ENCODE results near the gene SERGEF.

DNA sequence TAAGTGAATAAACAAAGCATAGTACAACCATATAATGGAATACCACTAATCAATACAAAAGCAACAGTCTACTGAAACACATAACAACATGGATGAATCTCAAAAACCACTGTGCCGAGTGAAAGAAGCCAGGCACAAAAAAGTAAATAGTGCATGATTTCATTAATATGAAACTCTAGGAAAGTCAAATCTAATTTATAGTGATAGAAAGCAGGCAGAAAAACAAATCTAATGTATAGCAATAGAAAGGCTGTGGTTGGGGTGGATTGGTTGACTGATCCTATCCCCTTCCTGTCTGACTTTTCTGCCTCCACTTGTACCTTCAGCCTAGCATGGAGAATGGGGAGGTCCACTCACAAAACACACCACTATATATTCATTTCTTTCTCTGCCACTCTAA lies 115.4 kb downstream of the SERGEF start:
- TF ChIP-seq POLR2A (IDR thresholded peaks at IDR 0.05) (no peak), CTCF (IDR thresholded peaks at IDR 0.05) (no peak), POLR2AphosphoS5 (IDR thresholded peaks at IDR 0.05) (no peak)
